SK-N-SH (cell line): ENCODE results near the gene TSC2. TPM values are rescaled to one million over a fixed set of nuclear protein-coding genes. Genes with fewer than 3 reads are reported as not detected.

ENCODE experiments used
- CTCF ChIA-PET: fragments of 300-600, 350-600 bp; formaldehyde crosslinking; extraction: SDS; loops from one replicate; lab custom pipeline; 2021; lab: Yijun Ruan, JAX
- POLR2A ChIA-PET: fragments of 350-600 bp; sonication (Branson Sonifier 250); formaldehyde crosslinking; extraction: SDS; loops from one replicate; lab custom pipeline; 2020; ENCODE audit warnings: antibody characterized with exemption, inconsistent platforms; lab: Yijun Ruan, JAX
- DNase-seq: peaks from one replicate; pipeline ENCODE4 v3.0.0; 2012
- H2AFZ ChIP-seq: fragments of 200-600 bp; sonication (generic); 2 replicates; pipeline ENCODE4 v1.8.1; 2016; ENCODE audit warnings: antibody characterized with exemption, mild to moderate bottlenecking, low read depth
- H3F3A ChIP-seq: fragments of 200-600 bp; sonication (generic); replicated peaks from 2 replicates; pipeline ENCODE3; 2016; ENCODE audit warnings: antibody characterized with exemption, mild to moderate bottlenecking; ENCODE audit not compliant: insufficient read depth
- H3K27ac ChIP-seq, 2 experiments: fragments of 200-500 bp in 1 of 2; fragments of 200-600 bp in 1 of 2; sonication (Bioruptor generic) in 1 of 2; sonication (generic), shearing (Covaris generic) in 1 of 2; 2 replicates each; pipeline versions ENCODE4 v1.5.1 to v1.6.1; 2014 to 2016; ENCODE audit warnings: low read depth in 2 of 2, inconsistent platforms in 1 of 2, low read length in 1 of 2, mild to moderate bottlenecking in 1 of 2, mixed read lengths in 1 of 2
- H3K27me3 ChIP-seq: fragments of 200-600 bp; sonication (generic), shearing (Covaris generic); 2 replicates; pipeline ENCODE4 v1.6.1; 2016; ENCODE audit warnings: mixed run types; ENCODE audit not compliant: insufficient read depth
- H3K36me3 ChIP-seq, 2 experiments: fragments of 200-500 bp in 1 of 2; fragments of 200-600 bp in 1 of 2; sonication (Bioruptor generic) in 1 of 2; sonication (generic) in 1 of 2; replicated peaks in 1 of 2; 2 replicates each; pipeline versions ENCODE3 to v1.5.1; 2014 to 2016; ENCODE audit warnings: low read length in 1 of 2, mild to moderate bottlenecking in 1 of 2; ENCODE audit not compliant: insufficient read depth in 2 of 2, control insufficient read depth in 1 of 2
- H3K4me1 ChIP-seq, 2 experiments: fragments of 200-500 bp in 1 of 2; fragments of 200-600 bp in 1 of 2; sonication (Bioruptor generic) in 1 of 2; sonication (generic), shearing (Covaris generic) in 1 of 2; 2 replicates each; pipeline versions ENCODE4 v1.5.1 to v1.6.1; 2014 to 2016; ENCODE audit warnings: low read depth in 1 of 2, low read length in 1 of 2, mixed run types in 1 of 2; ENCODE audit not compliant: insufficient read depth in 2 of 2, control insufficient read depth in 1 of 2
- H3K4me2 ChIP-seq: fragments of 200-600 bp; sonication (generic), shearing (Covaris generic); 2 replicates; pipeline ENCODE4 v1.6.1; 2017; ENCODE audit warnings: mixed run types
- H3K4me3 ChIP-seq, 2 experiments: fragments of 200-500 bp in 1 of 2; fragments of 200-600 bp in 1 of 2; sonication (Bioruptor generic) in 1 of 2; sonication (generic), shearing (Covaris generic) in 1 of 2; 2 replicates each; pipeline versions ENCODE4 v1.5.1 to v1.8.1; 2014 to 2016; ENCODE audit warnings: low read depth in 2 of 2, inconsistent platforms in 1 of 2, low read length in 1 of 2, mild to moderate bottlenecking in 1 of 2, mixed read lengths in 1 of 2, moderate library complexity in 1 of 2
- H3K79me2 ChIP-seq: fragments of 200-600 bp; sonication (generic); 2 replicates; pipeline ENCODE4 v1.8.1; 2017; ENCODE audit warnings: mild to moderate bottlenecking; ENCODE audit not compliant: insufficient read depth
- H3K9ac ChIP-seq: fragments of 200-600 bp; sonication (generic); 2 replicates; pipeline ENCODE4 v1.6.1; 2017; ENCODE audit warnings: mixed run types
- H3K9me2 ChIP-seq: fragments of 200-600 bp; sonication (generic); 2 replicates; pipeline ENCODE4 v1.6.1; 2017; ENCODE audit warnings: mixed run types
- H3K9me3 ChIP-seq: fragments of 200-600 bp; sonication (generic); 2 replicates; pipeline ENCODE4 v1.6.1; 2017; ENCODE audit warnings: mixed run types, mild to moderate bottlenecking, moderate library complexity
- H4K20me1 ChIP-seq: fragments of 200-600 bp; sonication (generic); 2 replicates; pipeline ENCODE4 v1.6.1; 2017; ENCODE audit warnings: mild to moderate bottlenecking, mixed run types; ENCODE audit not compliant: insufficient read depth
- CTCF ChIP-seq: fragments of 200-600 bp; sonication (generic); IDR thresholded peaks from 2 replicates; pipeline ENCODE4 v1.6.1; 2017; ENCODE audit warnings: antibody characterized with exemption, mild to moderate bottlenecking, moderate library complexity
- GABPA ChIP-seq: IDR thresholded peaks from 2 replicates; pipeline ENCODE4 v1.4.0; 2012; ENCODE audit warnings: low read depth, mild to moderate bottlenecking
- JUND ChIP-seq: IDR thresholded peaks from 2 replicates; pipeline ENCODE4 v1.4.0; 2012
- NFIC ChIP-seq: IDR thresholded peaks from 2 replicates; pipeline ENCODE4 v1.4.0; 2012; ENCODE audit warnings: borderline replicate concordance
- RCOR1 ChIP-seq: fragments of 150-350 bp; IDR thresholded peaks from 2 replicates; pipeline ENCODE4 v1.6.1; 2017; ENCODE audit warnings: antibody characterized with exemption, low read length
- RFX5 ChIP-seq: IDR thresholded peaks from 2 replicates; pipeline ENCODE4 v1.6.1; 2012; ENCODE audit warnings: mild to moderate bottlenecking, improper control_type of control experiment, low read length
- TAF1 ChIP-seq: IDR thresholded peaks from 2 replicates; pipeline ENCODE4 v1.6.1; 2012; ENCODE audit warnings: low read depth, mild to moderate bottlenecking, low read length, moderate library complexity, borderline replicate concordance
- USF2 ChIP-seq: fragments of 150-350 bp; IDR thresholded peaks from 2 replicates; pipeline ENCODE4 v1.6.1; 2017; ENCODE audit warnings: antibody characterized with exemption, low read length, low read depth, borderline replicate concordance
- WGBS: methylation state at CpG from one replicate; pipeline ENCODE4 v1.1.6; 2017; ENCODE audit warnings: low lambda C conversion rate; 5-methylcytosine and 5-hydroxymethylcytosine counted together
- polyA plus RNA-seq, 3 experiments: library from polyadenylated mRNA; depleted of rRNA; stranded (reverse); fragments of >200 nt; gene quantifications; 2 replicates each; pipeline ENCODE4 v1.2.3, GENCODE V29; 2012

TSC2 gene
- polyA plus RNA-seq, 1 of the 3 experiments (the other 2 are of a cell fraction), result 96.1 TPM

GRCh38 chr16:2015117-2015946 is 32.5 kb upstream of the TSC2 start (continued):
- no peak for TF ChIP-seq USF2

GRCh38 chr16:2015947-2016208 is 31.9 kb upstream of the TSC2 start:
- Histone ChIP-seq H3K9me2 (no peaks in the 10 kb centered on the region), H4K20me1 (no peaks in the 10 kb centered on the region), H3F3A (no peaks in the 10 kb centered on the region), H3K4me2 (no peak overlapping the region), H3K9me3 (no peaks in the 10 kb centered on the region), H3K27ac (no peak overlapping the region), H3K4me3 (no peak overlapping the region), H3K79me2 (no peaks in the 10 kb centered on the region), H3K27me3 (peaks cover 4% of the 10 kb centered on the region; the same call in 1 of the 2 replicates), H3K36me3 (no peaks in the 10 kb centered on the region), H3K4me1 (no peaks in the 10 kb centered on the region; a peak in 1 of 4 replicates)
- WGBS, result 87% methylated on average over 7 of the region's 7 CpGs
- ChIA-PET CTCF (interaction anchor here (0.6 to 2.3 kb wide), 11 partner anchors 12 to 152 kb away, joined by 3 to 17 read pairs (median 4); partner anchors contain the start of gene RPS2), POLR2A (interaction anchor here (1.3 kb wide), 1 partner anchor 139 kb away, joined by 5 read pairs; the partner anchor contains the start of gene TRAF7)
- DNase-seq, result no peak
- TF ChIP-seq JUND (no peak), NFIC (no peak), GABPA (no peak)
- TF ChIP-seq, all 33 proteins: peak for 0
- H2AFZ ChIP-seq, result no peak overlapping the region
- no peak overlapping the region for H3K9ac ChIP-seq

- Histone ChIP-seq H3K9me3 (no peaks in the 10 kb centered on the region), H3K27ac (no peak overlapping the region), H2AFZ (no peak overlapping the region), H4K20me1 (no peaks in the 10 kb centered on the region), H3K9ac (no peak overlapping the region), H3K36me3 (no peaks in the 10 kb centered on the region), H3K9me2 (no peaks in the 10 kb centered on the region), H3K4me1 (no peaks in the 10 kb centered on the region; a peak in 1 of 4 replicates), H3K27me3 (peaks cover 4% of the 10 kb centered on the region; the same call in 1 of the 2 replicates), H3K4me3 (no peak overlapping the region; a peak in 1 of 4 replicates), H3K79me2 (no peaks in the 10 kb centered on the region), H3K4me2 (no peak overlapping the region), H3F3A (no peaks in the 10 kb centered on the region)
- peak; percentile 77 for DNase-seq
- TF ChIP-seq RCOR1 (no peak), RFX5 (no peak), CTCF (peak; percentile 64), TAF1 (no peak)
- CTCF ChIA-PET, result interaction anchor here (0.6 to 2.3 kb wide), 12 partner anchors 11 to 151 kb away, joined by 3 to 17 read pairs (median 4); partner anchors contain the start of gene RPS2
- POLR2A ChIA-PET, result interaction anchor here (0.5 to 1.3 kb wide), 3 partner anchors 112 to 139 kb away, joined by 3 to 5 read pairs (median 5); partner anchors contain the start of gene TRAF7
- 50% methylated on average over 10 of the region's 13 CpGs for WGBS
Measured at GRCh38 chr16:2016407-2016922, 31.3 kb upstream of the TSC2 start.
